K562 (cell line): Measurements from ENCODE around the gene TCF15. TPM values are rescaled to one million over a fixed set of nuclear protein-coding genes. Genes with fewer than 3 reads are reported as not detected.

Experiments
- BRF1 ChIP-seq: IDR thresholded peaks from 3 replicates; pipeline ENCODE4 v1.6.1; 2011; ENCODE audit warnings: borderline replicate concordance, mild to moderate bottlenecking; ENCODE audit not compliant: insufficient read length; ENCODE audit errors: extremely low read depth
- CHD2 ChIP-seq: IDR thresholded peaks from 2 replicates; pipeline ENCODE4 v1.6.1; 2011; ENCODE audit warnings: low read depth, low read length
- CXXC5 ChIP-seq: fragments of 250-450 bp; sonication (Bioruptor Pico); IDR thresholded peaks from 2 replicates; pipeline ENCODE4 v1.8.0; 2022; ENCODE audit warnings: inconsistent platforms, mild to moderate bottlenecking, moderate library complexity
- DPF2 ChIP-seq: fragments of 450-650 bp; IDR thresholded peaks from 2 replicates; pipeline ENCODE4 v1.6.1; 2016
- EGR1 ChIP-seq: fragments of 450-650 bp; conservative IDR thresholded peaks from 2 replicates; pipeline ENCODE4 v1.6.1; 2017; ENCODE audit warnings: mild to moderate bottlenecking
- FOSL1 ChIP-seq: fragments of 200-800 bp; sonication (Bioruptor generic); conservative IDR thresholded peaks from 2 replicates; pipeline ENCODE4 v1.6.1; 2016; ENCODE audit warnings: missing genetic modification characterization, missing compliant biosample characterization
- FOXJ2 ChIP-seq: fragments of 200-800 bp; sonication (Bioruptor generic); IDR thresholded peaks from 2 replicates; pipeline ENCODE4 v1.6.1; 2016; ENCODE audit warnings: missing genetic modification characterization, missing compliant biosample characterization
- GABPB1 ChIP-seq: sonication (generic); formaldehyde crosslinking; IDR thresholded peaks from 2 replicates; pipeline ENCODE4 v1.8.0; 2022; ENCODE audit warnings: mild to moderate bottlenecking, missing genetic modification reagents
- GABPB2 ChIP-seq: fragments of 250-450 bp; sonication (Bioruptor Pico); conservative IDR thresholded peaks from 2 replicates; pipeline ENCODE4 v1.5.1; 2021; ENCODE audit warnings: mild to moderate bottlenecking
- HDAC6 ChIP-seq: IDR thresholded peaks from 2 replicates; pipeline ENCODE4 v1.6.1; 2012; ENCODE audit warnings: low read depth, mild to moderate bottlenecking, control low read depth, inconsistent platforms, low read length, moderate library complexity
- NFYB ChIP-seq: IDR thresholded peaks from 2 replicates; pipeline ENCODE4 v1.6.1; 2011; ENCODE audit warnings: mild to moderate bottlenecking, moderate library complexity; ENCODE audit not compliant: insufficient read length; ENCODE audit errors: extremely low read depth
- NR2C1 ChIP-seq, 2 experiments: fragments of 450-650 bp; IDR thresholded peaks; 2 replicates each; pipeline ENCODE4 v1.6.1; 2017; ENCODE audit warnings: mild to moderate bottlenecking in 2 of 2, antibody characterized with exemption in 1 of 2, inconsistent platforms in 1 of 2, missing compliant biosample characterization in 1 of 2, missing genetic modification characterization in 1 of 2
- POLR3A ChIP-seq: IDR thresholded peaks from 2 replicates; pipeline ENCODE4 v1.6.1; 2011; ENCODE audit warnings: borderline replicate concordance, mild to moderate bottlenecking, moderate library complexity; ENCODE audit not compliant: insufficient read length, insufficient read depth; ENCODE audit errors: extremely low read depth
- RAD21 ChIP-seq, 2 experiments: fragments of 250-450 bp in 1 of 2; fragments of 450-650 bp in 1 of 2; sonication (Bioruptor Pico) in 1 of 2; formaldehyde crosslinking in 1 of 2; IDR thresholded peaks in 1 of 2; conservative IDR thresholded peaks in 1 of 2; 2 replicates each; pipeline versions ENCODE4 v1.4.0 to v1.8.0; 2020 to 2022; ENCODE audit warnings: mild to moderate bottlenecking in 2 of 2, moderate library complexity in 1 of 2
- RBBP5 ChIP-seq: fragments of 200-600 bp; sonication (generic); IDR thresholded peaks from 2 replicates; pipeline ENCODE4 v1.6.1; 2012; ENCODE audit warnings: borderline replicate concordance, mild to moderate bottlenecking, low read length, control low read depth, inconsistent platforms; ENCODE audit not compliant: insufficient read depth, poor library complexity, severe bottlenecking
- SIN3A ChIP-seq, 2 experiments: fragments of 150-350 bp in 1 of 2; IDR thresholded peaks; 2 replicates each; pipeline ENCODE4 v1.6.1; 2011 to 2016; ENCODE audit warnings: borderline replicate concordance in 2 of 2, low read depth in 2 of 2, low read length in 2 of 2, mild to moderate bottlenecking in 2 of 2, moderate library complexity in 2 of 2; ENCODE audit not compliant: control insufficient read depth in 1 of 2
- SIRT6 ChIP-seq: IDR thresholded peaks from one replicate; pipeline ENCODE4 v1.6.1; 2012; ENCODE audit warnings: low read depth, mild to moderate bottlenecking, control low read depth, inconsistent platforms, low read length, moderate library complexity
- SRF ChIP-seq, 2 experiments: fragments of 250-450, 450-650 bp in 1 of 2; sonication (Bioruptor Pico) in 1 of 2; sonication (generic) in 1 of 2; formaldehyde crosslinking; IDR thresholded peaks; 2 replicates each; pipeline versions ENCODE4 v1.5.0 to v1.5.1; 2020 to 2022; ENCODE audit warnings: mild to moderate bottlenecking in 1 of 2, missing genetic modification reagents in 1 of 2
- ZNF316 ChIP-seq: fragments of 450-650 bp; IDR thresholded peaks from 2 replicates; pipeline ENCODE4 v1.6.1; 2016
- ZNF586 ChIP-seq: fragments of 450-650 bp; formaldehyde crosslinking; conservative IDR thresholded peaks from 2 replicates; pipeline ENCODE4 v1.4.0; 2020; ENCODE audit warnings: mild to moderate bottlenecking, moderate library complexity
- polyA plus RNA-seq, 8 experiments: library from polyadenylated mRNA; depleted of rRNA in 4 of 8; stranded (reverse) in 5 of 8; unstranded in 3 of 8; fragments of >200 nt; fragmentation: Nextera tagmentation in 2 of 8; fragmentation: Illumina TruSeq in 1 of 8; extraction: Ambion mirVana in 2 of 8; extraction: Trizol in 1 of 8; gene quantifications; 2 replicates each; pipeline versions ENCODE4 v1.2.1 to v1.2.3, GENCODE V29; 2011 to 2014; ENCODE audit warnings: inconsistent platforms in 1 of 8, missing spikeins in 1 of 8
- total RNA-seq, 7 experiments: library from RNA; depleted of rRNA in 6 of 7; stranded (reverse); fragments of >200 nt in 6 of 7; fragmentation: Illumina TruSeq in 2 of 7; extraction: Trizol in 2 of 7; gene quantifications; 2 replicates each; pipeline versions ENCODE4 v1.2.1 to v1.2.3, GENCODE V29; 2011 to 2021; ENCODE audit warnings: low replicate concordance in 1 of 7
- TF ChIP-seq, protein P1 (sequence below): fragments of 450-650 bp; formaldehyde crosslinking; IDR thresholded peaks from 2 replicates; pipeline ENCODE4 v1.4.0; 2020; ENCODE audit warnings: mild to moderate bottlenecking, mixed read lengths

The TCF15 gene
- total and polyA plus RNA-seq, 9 of the 15 experiments (the other 6 are each of a cell fraction or from before 2014, with no cell fraction given), result 0.04 to 5.0 (median 1.2) TPM

GRCh38 chr20:610130-611046 is at the start of gene TCF15 (continued):
- TF ChIP-seq BRF1 (no peak), ZNF316 (no peak), SIN3A (IDR thresholded peaks at IDR 0.05; ENCODE audit: borderline replicate concordance in 2 of 2, control insufficient read depth in 1 of 2, low read depth in 2 of 2, low read length in 2 of 2) (no peak), CXXC5 (CRISPR knock-in tag) (peak; percentile 83), EGR1 (peak; percentile 49; the same call in 1 of the 2 replicates), CHD2 (0 out of 2 replicates have a peak, but pooled peaks have one; percentile 42), SIRT6 (no peak), NFYB (peak; percentile 76), GABPB2 (CRISPR knock-in tag) (no peak), HDAC6 (no peak), FOSL1 (no peak), ZNF586 (CRISPR knock-in tag) (no peak), NR2C1 (IDR thresholded peaks at IDR 0.05) (no peak), NR2C1 (tag; IDR thresholded peaks at IDR 0.05) (no peak), POLR3A (no peak), DPF2 (no peak), RAD21 (CRISPR knock-in tag; conservative IDR thresholded peaks at IDR 0.05 in 1 of 2, IDR thresholded peaks at IDR 0.05 in 1 of 2) (no peak), FOXJ2 (tag) (no peak), GABPB1 (CRISPR knock-in tag) (no peak), SRF (CRISPR knock-in tag; IDR thresholded peaks at IDR 0.05) (no peak), RBBP5 (peak; percentile 24)
- TF ChIP-seq, protein P1, sequence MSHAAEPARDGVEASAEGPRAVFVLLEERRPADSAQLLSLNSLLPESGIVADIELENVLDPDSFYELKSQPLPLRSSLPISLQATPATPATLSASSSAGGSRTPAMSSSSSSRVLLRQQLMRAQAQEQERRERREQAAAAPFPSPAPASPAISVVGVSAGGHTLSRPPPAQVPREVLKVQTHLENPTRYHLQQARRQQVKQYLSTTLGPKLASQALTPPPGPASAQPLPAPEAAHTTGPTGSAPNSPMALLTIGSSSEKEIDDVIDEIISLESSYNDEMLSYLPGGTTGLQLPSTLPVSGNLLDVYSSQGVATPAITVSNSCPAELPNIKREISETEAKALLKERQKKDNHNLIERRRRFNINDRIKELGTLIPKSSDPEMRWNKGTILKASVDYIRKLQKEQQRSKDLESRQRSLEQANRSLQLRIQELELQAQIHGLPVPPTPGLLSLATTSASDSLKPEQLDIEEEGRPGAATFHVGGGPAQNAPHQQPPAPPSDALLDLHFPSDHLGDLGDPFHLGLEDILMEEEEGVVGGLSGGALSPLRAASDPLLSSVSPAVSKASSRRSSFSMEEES, result no peak
